Posterior cingulate gyrus (tissue), 11 donors: ENCODE measurements around the gene EHBP1.
"Not testable (repeated sequence)": the region's sequence is repeated elsewhere in the genome, so short reads cannot be mapped to it uniquely, and the experiment has no call there.

ENCODE experiments used
- DNase-seq, 10 donors: peaks; one replicate each; pipeline versions ENCODE4 v3.0.0 to v3.0.0-alpha.2; 2020 to 2021; ENCODE audit warnings: mixed read lengths in 3 of 10
- intact Hi-C: fragments of 100-400 bp; cut with DNase I; formaldehyde crosslinking; loops from one replicate; pipeline ENCODE4 v1.15.1; 2023

The EHBP1 gene

DNA sequence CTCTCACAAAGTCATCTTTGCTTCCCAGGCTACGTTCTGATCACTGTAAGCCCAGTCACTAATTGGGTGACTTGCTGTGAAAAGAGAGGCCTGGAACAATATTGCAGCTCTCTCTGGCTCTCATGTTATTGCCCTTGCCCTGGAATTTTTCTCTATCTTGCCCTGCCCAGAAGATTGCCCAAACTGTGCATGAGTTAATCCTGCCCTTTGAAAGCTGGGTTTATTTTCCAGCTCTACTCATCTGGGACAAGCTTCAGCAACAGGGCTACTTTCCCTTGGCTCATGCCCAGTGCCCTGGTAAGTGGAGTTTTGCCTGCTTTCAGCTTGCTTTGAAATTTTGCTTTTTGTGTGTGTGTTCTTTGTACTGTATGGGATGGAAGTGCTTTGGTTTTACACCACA lies 6.9 kb upstream of the EHBP1 start:
- DNase-seq: no peak
- intact Hi-C loops: no loop called here

DNA sequence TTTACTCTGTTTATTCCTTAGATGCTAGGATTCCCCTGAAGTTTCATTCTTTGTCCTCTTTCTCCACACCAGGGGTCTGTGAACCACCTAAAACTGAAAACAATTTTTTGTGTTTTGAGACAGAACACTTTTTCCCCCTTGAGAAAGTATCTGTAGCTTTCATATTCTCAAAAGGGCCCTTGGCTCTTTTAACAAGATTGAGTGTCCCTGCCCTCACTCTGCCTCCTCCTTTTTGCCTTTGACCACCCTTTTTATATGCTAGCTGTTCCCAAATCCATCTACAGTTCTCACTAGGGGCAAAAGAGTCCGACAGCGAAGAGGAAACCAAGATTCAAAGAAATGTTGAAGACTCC lies 883 bp upstream of the EHBP1 start:
- intact Hi-C loops: loop anchor here (5.0 kb wide), 1 partner anchor 242 kb away; no protein-coding TSS in a partner anchor
- no peak for DNase-seq

- intact Hi-C loops: loop anchor here (1.0 to 5.0 kb wide), 2 partner anchors 200 to 244 kb away; partner anchors contain the start of gene TMEM17
- peak; percentile 46 to 94 (median 60) for DNase-seq
Measured at GRCh38 chr2:62705859-62706720, 577 bp downstream of the EHBP1 start.

DNA sequence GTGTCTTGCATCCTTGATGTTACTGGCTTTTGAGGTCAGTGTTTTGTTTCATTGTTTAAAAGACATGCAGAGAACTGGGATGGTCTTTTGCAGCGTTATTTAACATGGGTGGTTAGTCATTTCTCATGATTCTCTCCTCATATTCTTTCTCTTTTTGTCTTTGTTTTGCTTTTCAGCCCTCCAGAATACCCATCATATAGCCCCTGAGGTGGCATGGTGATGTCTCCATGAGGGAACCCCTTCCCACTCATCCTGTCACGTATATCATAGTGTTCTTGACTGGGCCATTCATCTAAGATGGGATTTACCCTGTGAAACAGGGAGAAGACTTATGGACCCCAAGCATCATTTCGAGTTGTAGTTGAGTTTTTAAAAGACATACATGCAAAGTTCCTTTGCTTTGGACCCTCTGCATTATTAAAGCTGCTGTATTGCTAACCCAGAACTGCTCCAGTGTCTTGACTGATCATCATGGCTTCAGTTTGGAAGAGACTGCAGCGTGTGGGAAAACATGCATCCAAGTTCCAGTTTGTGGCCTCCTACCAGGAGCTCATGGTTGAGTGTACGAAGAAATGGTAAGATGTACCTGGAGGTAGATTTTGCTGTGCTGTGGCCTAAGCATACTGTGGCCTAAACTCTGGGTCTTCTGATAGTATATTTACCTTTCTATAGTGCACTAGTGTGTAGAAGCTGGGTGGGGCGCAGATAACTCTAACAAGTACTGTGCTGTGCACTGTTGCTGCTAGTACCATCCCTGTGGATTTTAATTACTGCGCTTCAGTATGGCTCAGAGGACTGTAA lies 1.4 kb downstream of the EHBP1 start:
- DNase-seq: no peak
- intact Hi-C loops: loop anchor here (1.0 to 5.0 kb wide), 2 partner anchors 201 to 245 kb away; partner anchors contain the start of gene TMEM17

- intact Hi-C loops: loop anchor here (5.0 kb wide), 1 partner anchor 246 kb away; no protein-coding TSS in a partner anchor
- no peak for DNase-seq
Measured at GRCh38 chr2:62708751-62709150, 3.2 kb downstream of the EHBP1 start.

DNA sequence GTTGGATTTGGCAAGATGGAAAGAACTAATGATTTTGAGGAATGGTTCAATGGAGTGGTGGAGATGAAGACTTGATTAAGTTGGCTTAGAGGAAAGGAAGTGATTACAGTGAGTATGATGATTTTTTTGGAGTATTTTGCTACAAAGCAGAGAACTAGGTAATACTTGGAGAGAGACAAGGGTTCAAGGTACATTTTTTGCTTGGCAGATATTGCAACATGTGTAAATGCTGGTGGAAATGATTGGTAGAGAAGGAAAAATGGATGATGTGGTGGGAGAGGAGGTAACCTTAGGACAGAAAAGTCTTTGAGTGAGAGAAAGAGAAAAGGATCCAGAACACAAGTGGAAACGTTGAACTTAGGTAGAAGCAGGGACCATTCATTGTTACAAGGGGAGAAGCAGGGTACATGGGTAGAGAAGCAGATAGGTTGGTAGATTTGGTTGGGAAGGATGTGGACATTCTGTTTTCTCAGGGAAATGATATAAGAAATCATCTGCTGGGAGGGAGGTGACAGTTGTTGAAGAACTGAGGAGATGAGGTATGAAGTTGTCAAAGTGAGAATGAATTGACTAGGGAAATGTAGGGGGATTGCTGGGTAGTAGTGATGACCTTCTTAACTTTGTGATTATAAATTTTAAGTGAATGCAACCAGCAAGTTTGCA lies 6.5 kb downstream of the EHBP1 start:
- intact Hi-C loops: no loop called here
- DNase-seq: no peak

- DNase-seq, intact Hi-C loops: not testable (repeated sequence)
Measured at GRCh38 chr2:62713196-62713595, 7.7 kb downstream of the EHBP1 start.

- DNase-seq: no peak
- intact Hi-C loops: no loop called here
Measured at GRCh38 chr2:62713837-62714236, 8.3 kb downstream of the EHBP1 start.

GRCh38 chr2:62716768-62717167 lies 11.3 kb downstream of the EHBP1 start:
- intact Hi-C loops: no loop called here
- peak in 1 of 10 donors; percentile 24 for DNase-seq

GRCh38 chr2:62717503-62718081 lies 12.1 kb downstream of the EHBP1 start:
- intact Hi-C loops: no loop called here
- DNase-seq: no peak

GRCh38 chr2:62718225-62718822 lies 12.8 kb downstream of the EHBP1 start:
- intact Hi-C loops: no loop called here
- DNase-seq: no peak

DNA sequence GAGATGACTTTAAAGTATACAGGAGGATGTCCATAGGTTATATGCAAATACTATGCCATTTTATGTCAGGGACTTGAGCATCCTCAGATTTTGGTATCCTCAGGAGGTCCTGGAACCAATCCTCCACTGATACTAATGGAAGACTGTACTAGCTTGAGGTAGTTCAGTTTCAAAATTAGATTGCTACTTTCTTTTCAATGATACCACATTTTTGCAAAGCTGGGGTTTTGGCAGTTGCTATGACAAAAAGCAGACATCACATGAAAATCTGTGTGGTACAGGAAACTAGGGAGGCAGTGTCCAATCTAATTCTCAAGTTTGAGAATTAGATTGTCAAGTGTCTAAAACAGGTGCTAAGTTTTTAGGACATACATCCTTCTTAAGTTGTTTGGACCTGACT lies 14.2 kb downstream of the EHBP1 start:
- intact Hi-C loops: no loop called here
- DNase-seq: no peak

- intact Hi-C loops: no loop called here
- no peak for DNase-seq
Measured at GRCh38 chr2:62722679-62723078, 17.2 kb downstream of the EHBP1 start.

GRCh38 chr2:62723253-62723652 lies 17.7 kb downstream of the EHBP1 start:
- DNase-seq: no peak
- intact Hi-C loops: no loop called here

GRCh38 chr2:62724106-62724505 lies 18.6 kb downstream of the EHBP1 start:
- intact Hi-C loops: no loop called here
- no peak for DNase-seq

DNA sequence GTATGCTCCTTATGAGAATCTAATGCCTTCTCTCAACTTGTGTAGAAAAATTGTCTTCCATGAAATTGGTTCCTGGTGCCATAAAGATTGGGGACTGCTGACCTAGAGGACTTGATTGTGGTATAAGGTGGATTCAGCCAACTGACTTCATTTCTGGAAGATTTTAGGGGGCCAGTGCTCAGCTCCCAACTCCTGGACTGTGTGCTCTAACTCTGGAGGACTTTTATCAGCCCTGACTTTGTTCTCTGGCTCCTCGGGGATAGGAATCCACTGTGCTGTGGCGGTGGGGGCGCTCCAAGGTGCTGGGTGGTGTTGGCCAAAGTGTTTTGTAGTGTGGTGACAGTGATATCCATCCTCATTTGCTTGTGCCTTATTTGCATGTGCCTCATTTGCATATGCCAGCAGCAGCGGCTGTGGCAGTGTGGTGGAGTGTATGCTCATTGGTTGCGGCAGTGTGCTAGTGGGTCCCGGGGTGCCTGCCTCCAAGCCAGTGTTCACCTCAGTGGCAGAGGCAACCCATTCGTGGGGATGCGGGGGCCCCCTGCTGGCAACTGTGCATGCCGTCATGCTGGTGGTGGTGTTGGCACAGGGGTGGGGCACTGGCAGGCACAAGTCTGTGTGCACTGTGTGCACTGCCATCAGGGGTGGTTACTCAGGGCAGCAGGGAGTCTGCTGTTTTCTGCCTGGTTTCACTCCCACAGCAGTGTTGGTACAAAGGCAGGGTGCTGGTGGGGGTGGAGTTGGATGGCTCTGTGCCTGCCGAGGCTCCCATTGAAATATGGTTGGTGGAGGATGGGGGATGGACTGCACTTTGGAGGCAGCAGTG lies 19.6 kb downstream of the EHBP1 start:
- intact Hi-C loops: loop anchor here (1.0 kb wide), 1 partner anchor 268 kb away; no protein-coding TSS in a partner anchor
- DNase-seq: peak; percentile 39 to 96 (median 76)

DNA sequence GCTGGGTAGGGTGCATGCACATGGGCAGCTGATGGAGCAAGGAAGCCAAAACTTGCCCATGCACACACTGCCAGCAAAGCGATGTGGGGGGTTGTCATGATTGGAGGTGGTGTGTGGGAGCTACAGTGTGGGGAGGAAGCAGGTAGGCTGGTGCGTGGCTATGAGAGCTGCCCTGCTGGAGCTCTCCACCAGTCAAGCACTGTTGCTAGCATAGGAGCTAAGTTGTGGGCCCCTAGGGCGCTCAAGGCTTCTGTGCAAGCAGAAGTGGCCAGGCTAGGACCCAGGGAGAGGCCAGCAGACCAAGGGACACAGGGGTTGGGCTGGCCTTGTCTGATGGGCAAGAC lies 20.2 kb downstream of the EHBP1 start:
- peak in 1 of 10 donors; percentile 70 for DNase-seq
- intact Hi-C loops: loop anchor here (1.0 to 2.0 kb wide), 2 partner anchors 33 to 268 kb away; no protein-coding TSS in a partner anchor

DNA sequence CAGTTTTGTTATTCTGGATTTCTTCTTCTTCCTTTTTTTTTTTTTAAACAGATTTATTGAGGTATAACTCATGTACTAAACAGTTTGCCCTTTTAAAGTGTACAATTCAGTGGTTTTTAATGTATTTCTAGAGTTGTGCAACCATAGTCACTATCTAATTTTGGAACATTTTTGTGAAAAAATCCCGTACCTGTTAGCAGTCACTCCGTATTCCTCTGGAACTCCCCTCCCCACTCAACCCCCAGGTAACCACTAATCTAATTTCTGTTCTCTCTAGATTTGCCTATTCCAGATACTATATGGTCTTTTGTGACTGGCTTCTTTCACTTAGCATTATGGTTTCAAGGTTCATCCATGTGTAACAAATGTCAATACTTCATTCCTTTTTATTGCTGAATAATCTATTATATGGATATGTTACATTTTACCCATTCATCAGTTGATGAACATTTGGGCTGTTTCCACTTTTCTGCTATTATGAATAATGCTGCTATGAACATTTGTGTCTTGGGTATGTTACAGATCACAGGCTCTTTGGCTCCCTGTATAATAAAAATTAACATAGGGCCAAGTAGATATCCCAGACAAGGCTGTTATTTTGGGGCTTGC lies 21.9 kb downstream of the EHBP1 start:
- DNase-seq: no peak
- intact Hi-C loops: loop anchor here (2.0 kb wide), 1 partner anchor 31 kb away; no protein-coding TSS in a partner anchor
